SK-N-MC (cell line): ENCODE data around the gene CARD19.

Experiments
- EZH2 ChIP-seq: fragments of 200-600 bp; sonication (generic); IDR thresholded peaks from one replicate; pipeline ENCODE4 v1.6.1; 2017; ENCODE audit warnings: antibody characterized with exemption
- FOXP2 ChIP-seq: optimal IDR thresholded peaks from 2 replicates; pipeline ENCODE3; 2011; ENCODE audit warnings: mild to moderate bottlenecking, moderate library complexity; ENCODE audit not compliant: insufficient read depth; ENCODE audit errors: extremely low read length, control extremely low read depth
- POLR2AphosphoS5 ChIP-seq: IDR thresholded peaks from 2 replicates; pipeline ENCODE4 v1.6.1; 2012; ENCODE audit warnings: mild to moderate bottlenecking, low read depth, low read length, borderline replicate concordance

GRCh38 chr9:93076101-93076791 lies 19.8 kb upstream of the CARD19 start:
- TF ChIP-seq FOXP2 (no peak), POLR2AphosphoS5 (no peak), EZH2 (no peak)
